ENCODE measurements around the gene ATL3.
"Not testable (repeated sequence)": the region's sequence is repeated elsewhere in the genome, so short reads cannot be mapped to it uniquely, and the experiment has no call there.

ATL3 gene

DNA sequence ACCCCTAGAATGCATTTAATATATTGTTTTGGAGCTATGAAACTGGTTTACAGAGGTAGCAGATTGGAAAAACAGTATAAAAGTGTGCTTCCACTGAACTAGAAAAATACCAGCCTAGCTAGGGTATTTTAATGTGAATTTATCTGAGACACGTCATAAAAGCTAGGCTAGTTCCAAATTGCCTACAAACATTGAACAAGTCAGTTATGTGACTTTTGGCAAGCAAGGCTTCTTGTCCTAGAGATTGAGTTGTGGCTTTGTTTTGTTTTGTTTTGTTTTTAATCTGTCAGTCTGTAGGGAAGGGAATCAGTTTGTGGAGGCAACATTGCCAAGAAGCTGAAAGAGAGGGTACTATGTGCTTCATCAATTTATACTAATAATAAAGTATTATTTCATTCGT, 34.4 kb upstream of the ATL3 start:
- no peak overlapping the region for H3K4me3 ChIP-seq (ENCODE audit: insufficient read depth, low read depth, low read length, poor library complexity, severe bottlenecking)
- no peak for DNase-seq
- H3K27me3 ChIP-seq (replicated peaks; ENCODE audit: control insufficient read depth, insufficient read depth, low read length, poor library complexity, severe bottlenecking): no peaks in the 10 kb centered on the region
- no peaks in the 10 kb centered on the region for H3K4me1 ChIP-seq (ENCODE audit: control insufficient read depth, insufficient read depth, low read length, poor library complexity, severe bottlenecking)
- H3K27ac ChIP-seq (ENCODE audit: insufficient read depth, low read length, poor library complexity, severe bottlenecking): no peak overlapping the region
- H3K36me3 ChIP-seq (ENCODE audit: control insufficient read depth, insufficient read depth, low read length): no peaks in the 10 kb centered on the region
- H3K9me3 ChIP-seq (ENCODE audit: control insufficient read depth, low read length): no peaks in the 10 kb centered on the region

DNA sequence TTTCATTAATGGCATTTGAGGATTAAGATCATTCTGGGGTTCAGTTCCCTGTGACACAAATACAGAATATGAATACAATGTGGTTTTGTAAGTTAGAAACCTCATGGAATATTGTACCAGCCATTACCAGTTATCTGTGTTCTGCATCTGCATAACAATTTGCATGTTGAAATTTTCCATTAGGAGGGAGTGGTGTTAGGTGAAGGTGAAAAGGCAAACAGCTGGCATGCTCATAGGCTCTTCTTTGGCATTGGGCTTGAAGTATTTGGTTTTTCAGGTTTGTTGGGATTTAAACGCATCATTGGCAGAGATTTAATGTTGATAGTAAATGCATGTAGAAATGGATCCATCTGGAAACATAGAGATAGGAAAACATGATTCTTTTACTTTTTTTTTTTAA, 28.7 kb upstream of the ATL3 start:
- Histone ChIP-seq H3K36me3 (ENCODE audit: control insufficient read depth, insufficient read depth, low read length) (no peaks in the 10 kb centered on the region), H3K27ac (ENCODE audit: insufficient read depth, low read length, poor library complexity, severe bottlenecking) (no peak overlapping the region)
- no peak for DNase-seq

DNA sequence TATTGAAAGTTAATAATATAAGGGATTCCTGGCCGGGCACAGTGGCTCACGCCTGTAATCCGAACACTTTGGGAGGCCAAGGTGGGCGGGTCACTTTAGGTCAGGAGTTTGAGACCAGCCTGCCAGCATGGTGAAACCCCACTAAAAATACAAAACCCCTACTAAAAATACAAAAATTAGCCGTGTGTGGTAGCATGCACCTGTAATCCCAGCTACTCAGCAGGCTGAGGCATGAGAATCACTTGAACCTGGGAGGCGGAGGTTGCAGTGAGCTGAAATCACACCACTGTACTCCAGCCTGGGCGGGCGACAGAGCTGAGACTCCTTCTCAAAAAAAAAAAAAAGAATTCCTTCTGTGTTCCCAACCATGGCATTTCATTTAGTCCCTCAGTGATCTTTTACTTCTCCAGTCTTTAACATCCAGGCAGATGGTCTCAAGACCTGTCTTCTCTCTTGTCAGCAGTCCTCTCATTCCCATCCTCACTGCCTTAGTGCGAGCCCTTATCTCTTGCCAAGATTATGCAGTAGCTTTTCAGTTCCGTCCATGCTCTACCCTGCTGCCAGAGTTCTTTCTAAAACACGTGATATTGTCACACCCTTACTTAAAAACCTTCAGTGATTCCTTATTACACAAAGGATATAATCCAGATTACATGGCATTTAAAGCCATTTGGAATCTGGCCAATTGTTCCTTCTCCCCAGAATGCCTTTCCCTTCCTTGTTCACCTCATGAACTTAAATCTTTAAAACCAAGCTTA, 28.0 kb upstream of the ATL3 start:
- H3K9me3 ChIP-seq (ENCODE audit: control insufficient read depth, low read length): no peaks in the 10 kb centered on the region
- H3K4me3 ChIP-seq (ENCODE audit: insufficient read depth, low read depth, low read length, poor library complexity, severe bottlenecking): no peak overlapping the region
- H3K4me1 ChIP-seq (ENCODE audit: control insufficient read depth, insufficient read depth, low read length, poor library complexity, severe bottlenecking): no peaks in the 10 kb centered on the region
- no peaks in the 10 kb centered on the region for H3K27me3 ChIP-seq (replicated peaks; ENCODE audit: control insufficient read depth, insufficient read depth, low read length, poor library complexity, severe bottlenecking)
- H3K27ac ChIP-seq (ENCODE audit: insufficient read depth, low read length, poor library complexity, severe bottlenecking): no peak overlapping the region
- H3K36me3 ChIP-seq (ENCODE audit: control insufficient read depth, insufficient read depth, low read length): no peaks in the 10 kb centered on the region
- DNase-seq: no peak

More for the DNA sequence above, 28.7 kb upstream of the ATL3 start:
- no peaks in the 10 kb centered on the region for H3K9me3 ChIP-seq (ENCODE audit: control insufficient read depth, low read length)
- H3K4me1 ChIP-seq (ENCODE audit: control insufficient read depth, insufficient read depth, low read length, poor library complexity, severe bottlenecking): no peaks in the 10 kb centered on the region
- H3K4me3 ChIP-seq (ENCODE audit: insufficient read depth, low read depth, low read length, poor library complexity, severe bottlenecking): no peak overlapping the region
- H3K27me3 ChIP-seq (replicated peaks; ENCODE audit: control insufficient read depth, insufficient read depth, low read length, poor library complexity, severe bottlenecking): no peaks in the 10 kb centered on the region

DNA sequence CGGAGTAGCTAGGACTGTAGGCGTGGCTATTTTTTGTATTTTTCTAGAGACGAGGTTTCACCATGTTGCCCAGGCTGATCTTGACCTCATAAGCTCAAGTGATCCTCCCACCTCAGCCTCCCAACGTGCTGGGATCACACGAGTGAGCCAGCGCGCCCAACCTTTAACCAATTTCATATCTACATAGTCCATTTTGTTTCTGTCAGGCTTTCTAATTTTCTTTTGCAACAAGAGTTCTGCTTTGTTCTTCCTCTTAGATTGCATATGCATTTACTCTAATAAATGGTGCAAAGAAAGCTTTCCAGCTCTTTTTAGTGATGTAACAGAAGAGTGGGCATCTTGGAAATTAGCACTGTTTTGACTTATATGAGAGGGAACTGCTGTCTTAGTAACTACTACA, 23.4 kb upstream of the ATL3 start:
- no peak overlapping the region for H3K27ac ChIP-seq (ENCODE audit: insufficient read depth, low read length, poor library complexity, severe bottlenecking)
- DNase-seq: no peak
- H3K9me3 ChIP-seq (ENCODE audit: control insufficient read depth, low read length): no peaks in the 10 kb centered on the region
- no peaks in the 10 kb centered on the region for H3K4me1 ChIP-seq (ENCODE audit: control insufficient read depth, insufficient read depth, low read length, poor library complexity, severe bottlenecking)
- H3K36me3 ChIP-seq (ENCODE audit: control insufficient read depth, insufficient read depth, low read length): no peaks in the 10 kb centered on the region
- H3K27me3 ChIP-seq (replicated peaks; ENCODE audit: control insufficient read depth, insufficient read depth, low read length, poor library complexity, severe bottlenecking): no peaks in the 10 kb centered on the region
- H3K4me3 ChIP-seq (ENCODE audit: insufficient read depth, low read depth, low read length, poor library complexity, severe bottlenecking): no peak overlapping the region

DNA sequence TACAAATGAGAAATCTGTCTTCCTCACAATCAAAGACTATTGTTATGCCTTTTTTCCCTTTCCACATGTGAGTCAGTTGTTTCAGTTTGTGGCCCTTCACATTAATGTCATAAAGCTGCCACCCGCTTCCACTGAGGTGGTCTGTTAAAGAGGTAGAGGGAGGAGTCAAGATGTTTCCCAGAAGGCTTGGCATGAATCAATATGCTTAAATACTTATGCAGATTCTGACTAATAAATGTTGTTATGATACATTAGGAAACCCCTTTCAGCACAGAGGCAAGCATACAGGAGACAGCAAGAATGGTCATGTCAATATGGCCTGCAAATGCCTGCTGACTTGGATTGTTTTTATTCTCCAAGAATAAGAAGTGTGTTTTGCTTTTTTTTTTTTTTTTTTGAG, 16.7 kb upstream of the ATL3 start:
- no peaks in the 10 kb centered on the region for H3K36me3 ChIP-seq (ENCODE audit: control insufficient read depth, insufficient read depth, low read length)

DNA sequence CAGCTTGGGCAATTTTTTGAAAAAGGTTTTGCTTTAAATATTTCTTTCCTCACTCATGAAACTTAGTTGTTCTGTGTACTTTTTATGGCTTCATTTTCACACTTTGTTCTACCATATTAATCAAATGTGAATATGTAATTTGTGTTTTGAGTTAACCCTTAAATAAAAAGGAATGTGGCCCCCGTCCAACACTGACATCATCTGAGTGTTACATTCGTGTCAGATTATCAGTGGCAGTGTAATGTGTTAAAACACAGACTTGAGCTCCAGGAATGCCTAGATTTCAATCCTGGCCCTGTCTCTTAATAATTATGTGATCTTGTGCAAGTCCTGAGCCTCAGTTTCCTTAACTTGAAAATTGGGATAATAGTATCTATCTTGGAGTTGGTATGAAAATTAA, 15.8 kb upstream of the ATL3 start:
- H3K27ac ChIP-seq (ENCODE audit: insufficient read depth, low read length, poor library complexity, severe bottlenecking): no peak overlapping the region
- no peaks in the 10 kb centered on the region for H3K36me3 ChIP-seq (ENCODE audit: control insufficient read depth, insufficient read depth, low read length)
- no peaks in the 10 kb centered on the region for H3K27me3 ChIP-seq (replicated peaks; ENCODE audit: control insufficient read depth, insufficient read depth, low read length, poor library complexity, severe bottlenecking)
- no peak for DNase-seq
- H3K4me3 ChIP-seq (ENCODE audit: insufficient read depth, low read depth, low read length, poor library complexity, severe bottlenecking): no peak overlapping the region
- H3K4me1 ChIP-seq (ENCODE audit: control insufficient read depth, insufficient read depth, low read length, poor library complexity, severe bottlenecking): peaks cover 8% of the 10 kb centered on the region
- no peaks in the 10 kb centered on the region for H3K9me3 ChIP-seq (ENCODE audit: control insufficient read depth, low read length)

More for the DNA sequence above, 16.7 kb upstream of the ATL3 start:
- H3K27me3 ChIP-seq (replicated peaks; ENCODE audit: control insufficient read depth, insufficient read depth, low read length, poor library complexity, severe bottlenecking): no peaks in the 10 kb centered on the region
- no peak for DNase-seq
- no peaks in the 10 kb centered on the region for H3K4me1 ChIP-seq (ENCODE audit: control insufficient read depth, insufficient read depth, low read length, poor library complexity, severe bottlenecking)
- H3K27ac ChIP-seq (ENCODE audit: insufficient read depth, low read length, poor library complexity, severe bottlenecking): no peak overlapping the region
- H3K4me3 ChIP-seq (ENCODE audit: insufficient read depth, low read depth, low read length, poor library complexity, severe bottlenecking): no peak overlapping the region
- no peaks in the 10 kb centered on the region for H3K9me3 ChIP-seq (ENCODE audit: control insufficient read depth, low read length)

DNA sequence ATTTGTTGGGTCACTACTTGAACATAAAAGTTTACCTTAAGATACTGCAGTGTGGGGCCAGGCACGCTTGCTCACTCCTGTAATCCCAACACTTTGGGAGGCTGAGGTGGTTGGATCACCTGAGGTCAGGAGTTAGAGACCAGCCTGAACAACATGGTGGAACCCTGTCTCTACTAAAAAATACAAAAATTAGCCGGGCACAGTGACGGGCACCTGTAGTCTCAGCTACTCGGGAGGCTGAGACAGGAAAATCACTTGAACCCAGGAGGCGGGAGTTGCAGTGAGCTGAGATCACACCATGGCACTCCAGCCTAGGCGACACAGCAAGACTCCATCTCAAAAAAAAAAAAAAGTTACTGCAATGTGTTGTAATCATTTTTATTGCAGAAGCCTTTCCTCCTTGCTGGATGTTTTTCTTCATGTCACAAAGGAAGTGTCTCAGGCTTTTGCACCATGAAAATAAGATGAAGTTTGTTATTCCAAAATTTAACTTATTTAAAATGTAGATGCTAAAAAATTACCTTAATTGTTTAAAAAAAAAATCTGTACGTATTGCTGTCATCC, 14.1 kb upstream of the ATL3 start:
- not testable (repeated sequence) for H3K4me3 ChIP-seq (ENCODE audit: insufficient read depth, low read depth, low read length, poor library complexity, severe bottlenecking)

DNA sequence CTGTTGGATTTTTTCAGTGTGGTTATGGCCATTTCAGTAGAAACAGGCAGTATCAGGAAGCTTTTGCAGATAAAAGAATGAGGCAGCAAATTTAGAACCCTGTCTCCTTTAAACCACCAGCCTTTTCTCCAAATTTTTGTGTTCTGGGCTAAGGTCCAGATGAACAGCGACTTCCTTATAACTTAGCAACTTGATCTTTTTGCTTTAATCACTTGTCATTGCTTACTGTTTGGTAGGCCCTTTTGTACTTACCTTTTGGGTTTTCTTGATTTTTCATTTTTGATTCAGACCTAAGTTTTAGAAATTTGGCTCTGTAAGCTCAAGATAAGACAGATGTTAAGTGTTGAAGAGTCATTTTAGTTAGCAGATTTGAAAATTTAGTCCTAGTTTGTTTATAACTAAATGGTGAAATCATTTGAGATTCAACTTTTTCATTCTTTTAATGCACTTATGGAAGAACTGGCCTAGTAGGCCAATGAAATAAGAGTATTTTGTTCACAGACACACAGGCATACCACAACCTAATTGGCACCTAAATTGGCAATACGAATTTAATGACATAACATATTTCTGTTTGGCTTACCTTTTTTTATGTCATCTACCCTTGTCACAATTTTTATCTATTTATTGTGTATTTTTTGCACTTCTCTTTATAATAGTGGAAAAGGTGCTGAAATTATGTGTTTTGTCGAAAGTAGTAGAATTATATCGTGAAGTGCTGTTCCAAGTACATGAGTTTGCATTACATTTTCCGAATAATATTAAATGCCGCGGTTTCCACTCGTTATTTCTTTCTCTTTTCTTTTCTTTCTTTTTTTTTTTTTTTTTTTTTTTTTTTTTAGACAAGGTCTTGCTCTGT, 12.2 kb upstream of the ATL3 start:
- H3K4me1 ChIP-seq (ENCODE audit: control insufficient read depth, insufficient read depth, low read length, poor library complexity, severe bottlenecking): peaks cover 8% of the 10 kb centered on the region
- DNase-seq: no peak
- no peaks in the 10 kb centered on the region for H3K36me3 ChIP-seq (ENCODE audit: control insufficient read depth, insufficient read depth, low read length)
- no peaks in the 10 kb centered on the region for H3K27me3 ChIP-seq (replicated peaks; ENCODE audit: control insufficient read depth, insufficient read depth, low read length, poor library complexity, severe bottlenecking)
- H3K27ac ChIP-seq (ENCODE audit: insufficient read depth, low read length, poor library complexity, severe bottlenecking): no peak overlapping the region
- H3K9me3 ChIP-seq (ENCODE audit: control insufficient read depth, low read length): no peaks in the 10 kb centered on the region
- H3K4me3 ChIP-seq (ENCODE audit: insufficient read depth, low read depth, low read length, poor library complexity, severe bottlenecking): no peak overlapping the region

More for the DNA sequence above, 14.1 kb upstream of the ATL3 start:
- not testable (repeated sequence) for H3K4me1 ChIP-seq (ENCODE audit: control insufficient read depth, insufficient read depth, low read length, poor library complexity, severe bottlenecking); H3K36me3 ChIP-seq (ENCODE audit: control insufficient read depth, insufficient read depth, low read length); H3K9me3 ChIP-seq (ENCODE audit: control insufficient read depth, low read length); H3K27ac ChIP-seq (ENCODE audit: insufficient read depth, low read length, poor library complexity, severe bottlenecking); DNase-seq; H3K27me3 ChIP-seq (replicated peaks; ENCODE audit: control insufficient read depth, insufficient read depth, low read length, poor library complexity, severe bottlenecking)

DNA sequence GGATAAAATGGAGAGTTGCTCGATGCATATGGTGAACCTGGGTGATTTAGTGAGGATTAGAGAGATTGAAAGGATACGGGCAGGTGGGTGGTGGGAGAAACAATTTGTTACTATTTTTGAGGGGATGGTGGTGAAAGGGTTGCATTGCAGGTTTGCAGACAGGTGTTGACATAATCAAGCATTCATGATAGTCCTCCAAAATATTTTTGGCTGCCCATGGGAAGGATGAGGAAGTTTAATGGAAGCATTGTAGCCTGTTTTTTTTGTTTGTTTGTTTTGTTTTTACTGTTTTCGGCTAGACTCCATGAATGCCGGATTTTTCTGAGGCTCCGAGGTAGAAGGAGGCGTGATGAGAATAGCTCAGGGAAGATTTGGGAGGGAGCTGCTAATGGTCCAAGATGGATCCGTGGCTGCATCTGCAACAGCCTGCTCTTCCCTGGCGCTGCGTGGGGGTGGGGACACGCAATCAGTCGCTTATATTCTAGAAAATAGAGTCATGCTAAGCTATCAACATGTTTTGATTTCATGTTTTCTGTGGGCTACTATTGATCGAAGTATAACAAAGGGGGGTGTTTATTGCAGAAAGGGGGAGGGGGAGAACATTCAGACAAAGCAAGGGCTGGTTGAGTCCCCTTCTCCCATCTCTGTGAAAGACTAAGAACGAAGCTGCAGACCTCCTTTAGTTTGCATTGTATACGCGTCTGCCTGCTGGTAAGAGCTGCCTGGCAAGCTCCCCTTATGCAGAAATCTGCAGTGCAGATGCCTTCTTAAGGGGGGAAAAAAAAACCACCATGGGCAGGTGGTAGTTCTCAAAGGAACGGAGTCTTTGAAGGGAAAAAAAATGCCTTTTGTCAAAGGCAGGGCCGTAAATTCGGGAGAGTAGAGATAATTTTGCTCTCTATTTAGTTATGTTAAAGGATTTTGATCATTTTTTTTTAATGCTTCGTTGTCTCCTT, 11.2 kb upstream of the ATL3 start:
- Histone ChIP-seq H3K4me3 (ENCODE audit: insufficient read depth, low read depth, low read length, poor library complexity, severe bottlenecking) (peak overlapping the region; percentile 92), H3K36me3 (ENCODE audit: control insufficient read depth, insufficient read depth, low read length) (no peaks in the 10 kb centered on the region), H3K27ac (ENCODE audit: insufficient read depth, low read length, poor library complexity, severe bottlenecking) (peak overlapping the region; percentile 89), H3K9me3 (ENCODE audit: control insufficient read depth, low read length) (no peaks in the 10 kb centered on the region), H3K4me1 (ENCODE audit: control insufficient read depth, insufficient read depth, low read length, poor library complexity, severe bottlenecking) (peaks cover 8% of the 10 kb centered on the region), H3K27me3 (replicated peaks; ENCODE audit: control insufficient read depth, insufficient read depth, low read length, poor library complexity, severe bottlenecking) (no peaks in the 10 kb centered on the region)
- DNase-seq: no peak

Data from effector memory CD4-positive, alpha-beta T cell (primary cell).